Ishikawa (cell line): ENCODE data around the gene SMIM31.

Source experiments
- CEBPB ChIP-seq: IDR thresholded peaks from 2 replicates; pipeline ENCODE4 v1.6.1; 2012
- CREB1 ChIP-seq: IDR thresholded peaks from 2 replicates; pipeline ENCODE4 v1.6.1; 2012; ENCODE audit warnings: low read depth
- EGR1 ChIP-seq: IDR thresholded peaks from 2 replicates; pipeline ENCODE4 v1.6.1; 2012
- EP300 ChIP-seq: IDR thresholded peaks from 2 replicates; pipeline ENCODE4 v1.6.1; 2012; ENCODE audit warnings: borderline replicate concordance
- MAX ChIP-seq: IDR thresholded peaks from 2 replicates; pipeline ENCODE4 v1.6.1; 2012
- NFIC ChIP-seq: IDR thresholded peaks from 2 replicates; pipeline ENCODE4 v1.6.1; 2012
- REST ChIP-seq: IDR thresholded peaks from 2 replicates; pipeline ENCODE4 v1.6.1; 2012; ENCODE audit warnings: low read depth, mild to moderate bottlenecking
- TAF1 ChIP-seq: IDR thresholded peaks from 2 replicates; pipeline ENCODE4 v1.6.1; 2012; ENCODE audit warnings: low read depth, mild to moderate bottlenecking
- TCF12 ChIP-seq: IDR thresholded peaks from 2 replicates; pipeline ENCODE4 v1.6.1; 2012; ENCODE audit warnings: low read depth
- TEAD4 ChIP-seq: IDR thresholded peaks from 2 replicates; pipeline ENCODE4 v1.6.1; 2012
- YY1 ChIP-seq: IDR thresholded peaks from 2 replicates; pipeline ENCODE4 v1.6.1; 2012; ENCODE audit warnings: low read depth
- ZBTB7A ChIP-seq: IDR thresholded peaks from 2 replicates; pipeline ENCODE4 v1.6.1; 2012; ENCODE audit warnings: low read depth

- no peak for TF ChIP-seq REST
- TF ChIP-seq ZBTB7A = no peak
- TF ChIP-seq YY1 = no peak
- TF ChIP-seq CEBPB = no peak
- TF ChIP-seq MAX = no peak
- no peak for TF ChIP-seq EP300
- no peak for TF ChIP-seq EGR1
- no peak for TF ChIP-seq TAF1
- TF ChIP-seq TCF12 = no peak
- no peak for TF ChIP-seq NFIC
- no peak for TF ChIP-seq TEAD4
- TF ChIP-seq CREB1 = no peak
Observed at GRCh38 chr4:164761746-164762275, 7.9 kb downstream of the SMIM31 start.
